ENCODE measurements around the gene SHROOM1.

SHROOM1 gene

GRCh38 chr5:132831095-132831860, 831 bp upstream of the SHROOM1 start:
- peak overlapping the region; percentile 61 for H3K9ac ChIP-seq (ENCODE audit: insufficient read length, low read depth)
- peaks cover 39% of the 10 kb centered on the region for H3K27me3 ChIP-seq (ENCODE audit: insufficient read depth, insufficient read length)
- peak overlapping the region; percentile 62 for H3K4me3 ChIP-seq (ENCODE audit: insufficient read length, low read depth)
- H3K36me3 ChIP-seq (ENCODE audit: insufficient read depth, insufficient read length, low read length) = no peaks in the 10 kb centered on the region
- TF ChIP-seq ZNF274 (IDR thresholded peaks at IDR 0.05; ENCODE audit: low read depth, low read length) = no peak
- TF ChIP-seq YY1 (IDR thresholded peaks at IDR 0.05; ENCODE audit: insufficient read depth, insufficient read length) = no peak
- TF ChIP-seq SUZ12 (IDR thresholded peaks at IDR 0.05; ENCODE audit: extremely low read depth, insufficient read depth, insufficient read length) = no peak
- H3K4me1 ChIP-seq (ENCODE audit: insufficient read depth, insufficient read length) = peaks cover 2% of the 10 kb centered on the region
- no peak for DNase-seq (ENCODE audit: low read depth, low spot score)
- no peaks in the 10 kb centered on the region for H3K9me3 ChIP-seq (ENCODE audit: insufficient read depth, low read length)

- no peak for DNase-seq (ENCODE audit: low read depth, low spot score)
- TF ChIP-seq SUZ12 (IDR thresholded peaks at IDR 0.05; ENCODE audit: extremely low read depth, insufficient read depth, insufficient read length) = no peak
- no peak for TF ChIP-seq ZNF274 (IDR thresholded peaks at IDR 0.05; ENCODE audit: low read depth, low read length)
- no peak for TF ChIP-seq YY1 (IDR thresholded peaks at IDR 0.05; ENCODE audit: insufficient read depth, insufficient read length)
- Histone ChIP-seq H3K4me1 (ENCODE audit: insufficient read depth, insufficient read length) (peaks cover 5% of the 10 kb centered on the region), H3K27me3 (ENCODE audit: insufficient read depth, insufficient read length) (peaks cover 49% of the 10 kb centered on the region), H3K36me3 (ENCODE audit: insufficient read depth, insufficient read length, low read length) (no peaks in the 10 kb centered on the region), H3K9ac (ENCODE audit: insufficient read length, low read depth) (peak overlapping the region; percentile 85), H3K4me3 (ENCODE audit: insufficient read length, low read depth) (peak overlapping the region; percentile 62), H3K9me3 (ENCODE audit: insufficient read depth, low read length) (no peaks in the 10 kb centered on the region)
Measured at GRCh38 chr5:132829742-132830435, 558 bp downstream of the SHROOM1 start.

DNA sequence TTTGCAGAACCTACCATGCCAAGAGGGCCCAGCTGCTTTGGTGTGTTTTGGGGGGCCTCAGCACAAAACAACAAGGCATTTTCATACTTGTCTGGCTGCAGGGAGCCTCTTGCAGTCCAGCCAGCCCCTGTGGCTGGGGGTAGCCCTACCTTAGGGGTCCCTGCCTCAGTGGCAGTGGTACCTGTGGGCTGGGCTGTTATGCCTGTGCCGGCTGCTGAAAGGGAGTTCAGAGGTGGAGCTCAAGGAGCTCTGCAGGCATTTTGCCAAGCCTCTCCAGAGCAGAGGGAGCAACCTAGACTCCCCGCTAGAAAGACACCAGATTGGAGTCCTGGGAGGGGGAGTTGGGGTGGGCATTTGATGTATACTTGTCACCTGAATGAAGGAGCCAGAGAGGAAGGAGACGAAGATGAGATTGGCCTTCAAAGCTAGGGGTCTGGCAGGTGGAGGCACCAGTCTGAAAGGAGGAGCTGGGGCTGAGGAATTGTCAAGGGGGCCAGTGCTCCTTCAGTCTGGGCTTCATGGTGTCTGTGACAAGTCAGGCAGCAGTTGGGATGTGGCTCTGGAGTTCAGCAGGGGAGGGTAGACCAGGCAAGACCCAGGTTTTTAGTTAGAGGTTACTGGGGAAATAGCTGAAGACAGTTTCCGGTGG, 1.5 kb downstream of the SHROOM1 start:
- Histone ChIP-seq H3K4me3 (ENCODE audit: insufficient read length, low read depth) (no peak overlapping the region), H3K36me3 (ENCODE audit: insufficient read depth, insufficient read length, low read length) (no peaks in the 10 kb centered on the region), H3K4me1 (ENCODE audit: insufficient read depth, insufficient read length) (peaks cover 5% of the 10 kb centered on the region), H3K9ac (ENCODE audit: insufficient read length, low read depth) (no peak overlapping the region), H3K27me3 (ENCODE audit: insufficient read depth, insufficient read length) (peaks cover 52% of the 10 kb centered on the region), H3K9me3 (ENCODE audit: insufficient read depth, low read length) (no peaks in the 10 kb centered on the region)
- TF ChIP-seq YY1 (IDR thresholded peaks at IDR 0.05; ENCODE audit: insufficient read depth, insufficient read length) = no peak
- no peak for TF ChIP-seq SUZ12 (IDR thresholded peaks at IDR 0.05; ENCODE audit: extremely low read depth, insufficient read depth, insufficient read length)
- no peak for TF ChIP-seq ZNF274 (IDR thresholded peaks at IDR 0.05; ENCODE audit: low read depth, low read length)
- DNase-seq (ENCODE audit: low read depth, low spot score) = no peak

GRCh38 chr5:132827943-132828673, 2.3 kb downstream of the SHROOM1 start:
- Histone ChIP-seq H3K36me3 (ENCODE audit: insufficient read depth, insufficient read length, low read length) (no peaks in the 10 kb centered on the region), H3K27me3 (ENCODE audit: insufficient read depth, insufficient read length) (peaks cover 52% of the 10 kb centered on the region), H3K4me3 (ENCODE audit: insufficient read length, low read depth) (no peak overlapping the region), H3K9ac (ENCODE audit: insufficient read length, low read depth) (no peak overlapping the region), H3K4me1 (ENCODE audit: insufficient read depth, insufficient read length) (peaks cover 5% of the 10 kb centered on the region), H3K9me3 (ENCODE audit: insufficient read depth, low read length) (no peaks in the 10 kb centered on the region)
- DNase-seq (ENCODE audit: low read depth, low spot score) = no peak
- TF ChIP-seq YY1 (IDR thresholded peaks at IDR 0.05; ENCODE audit: insufficient read depth, insufficient read length) (no peak), SUZ12 (IDR thresholded peaks at IDR 0.05; ENCODE audit: extremely low read depth, insufficient read depth, insufficient read length) (no peak)

DNA sequence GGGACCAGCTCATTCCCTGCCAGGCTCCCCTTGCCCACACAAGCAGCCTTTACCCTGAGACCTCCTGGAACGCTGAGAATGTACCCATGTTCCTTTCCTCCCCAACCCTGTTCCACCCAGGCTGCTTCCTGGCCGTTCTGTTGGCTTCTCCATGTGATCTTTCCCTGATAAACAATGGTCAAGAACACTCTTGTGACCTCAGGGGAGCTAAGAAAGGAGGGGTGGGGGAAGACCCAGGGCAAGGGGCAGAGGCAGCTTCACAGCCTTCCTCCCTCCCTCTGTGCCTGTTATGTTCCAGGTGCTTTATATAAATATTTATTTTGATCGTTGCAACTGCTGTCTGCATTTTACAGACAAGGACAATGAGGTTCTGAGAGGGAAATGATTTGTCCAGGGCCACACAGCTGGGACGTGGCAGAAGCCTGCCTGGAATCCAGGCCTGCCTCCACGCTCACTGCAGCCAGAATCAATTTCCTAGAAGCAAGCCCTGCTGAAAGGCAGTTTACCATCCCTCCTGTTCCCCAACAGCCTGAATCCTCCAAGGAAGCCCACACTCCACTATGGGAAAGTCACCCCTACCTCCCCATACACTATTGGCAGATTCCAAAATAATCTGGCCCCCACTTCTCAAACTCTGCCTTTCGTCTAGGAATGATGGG, 3.9 kb downstream of the SHROOM1 start:
- Histone ChIP-seq H3K4me1 (ENCODE audit: insufficient read depth, insufficient read length) (peaks cover 5% of the 10 kb centered on the region), H3K4me3 (ENCODE audit: insufficient read length, low read depth) (peak overlapping the region; percentile 40), H3K27me3 (ENCODE audit: insufficient read depth, insufficient read length) (peaks cover 50% of the 10 kb centered on the region), H3K9ac (ENCODE audit: insufficient read length, low read depth) (peak overlapping the region; percentile 79), H3K9me3 (ENCODE audit: insufficient read depth, low read length) (no peaks in the 10 kb centered on the region), H3K36me3 (ENCODE audit: insufficient read depth, insufficient read length, low read length) (peaks cover 3% of the 10 kb centered on the region)
- DNase-seq (ENCODE audit: low read depth, low spot score) = no peak
- TF ChIP-seq SUZ12 (IDR thresholded peaks at IDR 0.05; ENCODE audit: extremely low read depth, insufficient read depth, insufficient read length) (no peak), YY1 (IDR thresholded peaks at IDR 0.05; ENCODE audit: insufficient read depth, insufficient read length) (no peak), ZNF274 (IDR thresholded peaks at IDR 0.05; ENCODE audit: low read depth, low read length) (no peak)

GRCh38 chr5:132825834-132826391, 4.5 kb downstream of the SHROOM1 start:
- Histone ChIP-seq H3K4me1 (ENCODE audit: insufficient read depth, insufficient read length) (peaks cover 5% of the 10 kb centered on the region), H3K9ac (ENCODE audit: insufficient read length, low read depth) (peak overlapping the region; percentile 79), H3K36me3 (ENCODE audit: insufficient read depth, insufficient read length, low read length) (peaks cover 3% of the 10 kb centered on the region), H3K27me3 (ENCODE audit: insufficient read depth, insufficient read length) (peaks cover 45% of the 10 kb centered on the region), H3K9me3 (ENCODE audit: insufficient read depth, low read length) (no peaks in the 10 kb centered on the region), H3K4me3 (ENCODE audit: insufficient read length, low read depth) (peak overlapping the region; percentile 40)
- no peak for TF ChIP-seq YY1 (IDR thresholded peaks at IDR 0.05; ENCODE audit: insufficient read depth, insufficient read length)
- TF ChIP-seq SUZ12 (IDR thresholded peaks at IDR 0.05; ENCODE audit: extremely low read depth, insufficient read depth, insufficient read length) = no peak
- no peak for TF ChIP-seq ZNF274 (IDR thresholded peaks at IDR 0.05; ENCODE audit: low read depth, low read length)
- DNase-seq (ENCODE audit: low read depth, low spot score) = no peak
